DMS79 (cell line): ENCODE results near the gene OSTM1.

Source experiments
- DNase-seq: peaks from one replicate; lab custom pipeline; 2025; lab: John Stamatoyannopoulos, UW

The OSTM1 gene

GRCh38 chr6:108100003-108100402 lies 25.5 kb upstream of the OSTM1 start:
- DNase-seq, result no peak

- DNase-seq, result no peak
Measured at GRCh38 chr6:108097882-108098281, 23.3 kb upstream of the OSTM1 start.

GRCh38 chr6:108093781-108094300 lies 19.3 kb upstream of the OSTM1 start:
- no peak for DNase-seq

GRCh38 chr6:108091288-108091687 lies 16.7 kb upstream of the OSTM1 start:
- DNase-seq, result no peak

GRCh38 chr6:108083349-108083748 lies 8.8 kb upstream of the OSTM1 start:
- no peak for DNase-seq

- DNase-seq, result no peak
Measured at GRCh38 chr6:108082539-108082938, 8.0 kb upstream of the OSTM1 start.

- DNase-seq, result no peak
Measured at GRCh38 chr6:108080010-108080780, 5.7 kb upstream of the OSTM1 start.

GRCh38 chr6:108078191-108078590 lies 3.6 kb upstream of the OSTM1 start:
- DNase-seq, result no peak

GRCh38 chr6:108074057-108074358 lies 533 bp downstream of the OSTM1 start:
- no peak for DNase-seq

- no peak for DNase-seq
Measured at GRCh38 chr6:108071736-108072276, 2.7 kb downstream of the OSTM1 start.

GRCh38 chr6:108068618-108069017 lies 5.9 kb downstream of the OSTM1 start:
- no peak for DNase-seq

- no peak for DNase-seq
Measured at GRCh38 chr6:108068182-108068581, 6.4 kb downstream of the OSTM1 start.

- no peak for DNase-seq
Measured at GRCh38 chr6:108052706-108053105, 21.8 kb downstream of the OSTM1 start.

GRCh38 chr6:108051481-108051880 lies 23.1 kb downstream of the OSTM1 start:
- no peak for DNase-seq

GRCh38 chr6:108039681-108040080 lies 34.9 kb downstream of the OSTM1 start:
- no peak for DNase-seq

GRCh38 chr6:108036884-108037283 lies 37.7 kb downstream of the OSTM1 start:
- no peak for DNase-seq

GRCh38 chr6:108031968-108032367 lies 42.6 kb downstream of the OSTM1 start:
- DNase-seq, result no peak

- no peak for DNase-seq
Measured at GRCh38 chr6:108030211-108030610, 44.3 kb downstream of the OSTM1 start.

GRCh38 chr6:108029226-108029921 lies 45.2 kb downstream of the OSTM1 start:
- DNase-seq, result no peak

GRCh38 chr6:108027594-108027993 lies 46.9 kb downstream of the OSTM1 start:
- DNase-seq, result no peak

- DNase-seq, result no peak
Measured at GRCh38 chr6:108027056-108027455, 47.5 kb downstream of the OSTM1 start.

- DNase-seq, result no peak
Measured at GRCh38 chr6:108024427-108025073, 50.0 kb downstream of the OSTM1 start.
